Calu3 (cell line): Measurements from ENCODE around the gene BABAM1. TPM values are rescaled to one million over a fixed set of nuclear protein-coding genes. Genes with fewer than 3 reads are reported as not detected.

Experiments
- BruUV-seq: library from RNA; stranded (reverse); fragments of 400-500 nt; replicated peaks from 2 replicates; lab custom pipeline; 2021; lab: Mats Ljungman, UMichigan
- CTCF ChIA-PET: fragments of 300-600 bp; sonication (Branson Sonifier 250); formaldehyde crosslinking; loops from one replicate; lab custom pipeline; 2022; ENCODE audit warnings: antibody characterized with exemption; lab: Charles Lee
- DNase-seq: peaks from one replicate; pipeline ENCODE4 v3.0.0; 2022
- H3K27ac Mint-ChIP-seq: one replicate; pipeline ENCODE4 v1.8.0; 2022; ENCODE audit warnings: mixed read lengths; ENCODE audit not compliant: unreplicated experiment
- H3K27me3 Mint-ChIP-seq: one replicate; pipeline ENCODE4 v1.8.0; 2022; ENCODE audit warnings: mixed read lengths; ENCODE audit not compliant: unreplicated experiment
- H3K36me3 Mint-ChIP-seq: one replicate; pipeline ENCODE4 v1.8.0; 2022; ENCODE audit warnings: mild to moderate bottlenecking, moderate library complexity, mixed read lengths; ENCODE audit not compliant: insufficient read depth, unreplicated experiment
- H3K4me1 Mint-ChIP-seq: one replicate; pipeline ENCODE4 v1.8.0; 2022; ENCODE audit warnings: mild to moderate bottlenecking, low read depth, mixed read lengths; ENCODE audit not compliant: unreplicated experiment
- H3K4me3 Mint-ChIP-seq: one replicate; pipeline ENCODE4 v1.8.0; 2022; ENCODE audit warnings: mild to moderate bottlenecking, low read depth, moderate library complexity, mixed read lengths; ENCODE audit not compliant: unreplicated experiment
- H3K9me3 Mint-ChIP-seq: one replicate; pipeline ENCODE4 v1.8.0; 2022; ENCODE audit warnings: low read depth, mixed read lengths; ENCODE audit not compliant: unreplicated experiment
- intact Hi-C: fragments of 100-400 bp; cut with micrococcal nuclease; formaldehyde crosslinking; loops from one replicate; pipeline ENCODE4 v1.10.0; 2022; ENCODE audit not compliant: unreplicated experiment
- total RNA-seq: library from RNA; stranded (reverse); gene quantifications from 2 replicates; pipeline ENCODE4 v1.2.3, GENCODE V29; 2022
- TF ChIP-seq, protein P1 (sequence below): fragments of 200-600 bp; IDR thresholded peaks from one replicate; pipeline ENCODE4 v1.8.0; 2022; ENCODE audit warnings: antibody characterized with exemption; ENCODE audit not compliant: unreplicated experiment

BABAM1 gene
- total RNA-seq, 1 experiment from 2014 or later, result 75.2 TPM

DNA sequence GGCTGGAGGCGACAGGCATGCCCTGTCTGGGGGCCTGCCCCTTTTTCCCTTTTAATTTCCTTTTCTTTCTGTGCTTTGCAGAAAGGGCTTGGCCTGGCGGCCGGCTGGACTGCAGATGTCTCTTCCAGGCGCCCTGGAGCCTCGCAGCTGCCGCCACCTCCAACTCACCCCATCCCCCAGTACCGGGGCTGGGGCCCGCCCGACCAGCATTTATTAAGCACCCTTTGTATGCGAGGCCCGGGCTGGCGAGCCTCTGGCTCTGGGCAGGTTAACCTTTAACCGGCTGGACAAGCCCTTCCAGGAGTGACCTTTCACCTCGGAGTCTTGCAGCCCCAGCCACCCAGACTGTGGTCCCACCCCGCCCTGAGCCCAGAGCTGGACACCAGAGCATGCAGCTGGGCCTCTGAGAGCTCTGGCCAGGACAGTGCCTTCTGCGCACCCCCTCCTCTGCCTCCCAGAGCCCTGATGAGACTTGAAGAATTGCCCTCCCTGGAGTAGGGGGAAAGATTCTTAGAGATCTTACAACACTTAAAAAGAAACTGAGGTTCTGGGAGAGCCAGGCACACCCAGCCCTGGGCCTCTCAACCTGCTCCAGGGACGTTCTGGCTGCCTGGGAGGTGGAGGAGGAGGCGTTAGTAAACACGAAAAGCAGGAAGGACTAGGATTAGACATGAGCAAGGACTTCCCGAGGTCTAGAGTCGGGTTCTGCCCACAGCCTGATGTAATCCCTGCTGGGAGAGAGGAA, 20.4 kb upstream of the BABAM1 start:
- BruUV-seq, result no TSS peak
- peak overlapping the region; percentile 74 for H3K4me3 Mint-ChIP-seq
- H3K27ac Mint-ChIP-seq, result peak overlapping the region; percentile 67
- TF ChIP-seq, protein P1, sequence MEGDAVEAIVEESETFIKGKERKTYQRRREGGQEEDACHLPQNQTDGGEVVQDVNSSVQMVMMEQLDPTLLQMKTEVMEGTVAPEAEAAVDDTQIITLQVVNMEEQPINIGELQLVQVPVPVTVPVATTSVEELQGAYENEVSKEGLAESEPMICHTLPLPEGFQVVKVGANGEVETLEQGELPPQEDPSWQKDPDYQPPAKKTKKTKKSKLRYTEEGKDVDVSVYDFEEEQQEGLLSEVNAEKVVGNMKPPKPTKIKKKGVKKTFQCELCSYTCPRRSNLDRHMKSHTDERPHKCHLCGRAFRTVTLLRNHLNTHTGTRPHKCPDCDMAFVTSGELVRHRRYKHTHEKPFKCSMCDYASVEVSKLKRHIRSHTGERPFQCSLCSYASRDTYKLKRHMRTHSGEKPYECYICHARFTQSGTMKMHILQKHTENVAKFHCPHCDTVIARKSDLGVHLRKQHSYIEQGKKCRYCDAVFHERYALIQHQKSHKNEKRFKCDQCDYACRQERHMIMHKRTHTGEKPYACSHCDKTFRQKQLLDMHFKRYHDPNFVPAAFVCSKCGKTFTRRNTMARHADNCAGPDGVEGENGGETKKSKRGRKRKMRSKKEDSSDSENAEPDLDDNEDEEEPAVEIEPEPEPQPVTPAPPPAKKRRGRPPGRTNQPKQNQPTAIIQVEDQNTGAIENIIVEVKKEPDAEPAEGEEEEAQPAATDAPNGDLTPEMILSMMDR, result no peak
- CTCF ChIA-PET, result no interaction called here
- intact Hi-C loops, result no loop called here
- H3K4me1 Mint-ChIP-seq, result peaks cover 44% of the 10 kb centered on the region
- DNase-seq, result no peak
- no peaks in the 10 kb centered on the region for H3K9me3 Mint-ChIP-seq
- H3K36me3 Mint-ChIP-seq, result peaks cover 38% of the 10 kb centered on the region
- no peaks in the 10 kb centered on the region for H3K27me3 Mint-ChIP-seq

DNA sequence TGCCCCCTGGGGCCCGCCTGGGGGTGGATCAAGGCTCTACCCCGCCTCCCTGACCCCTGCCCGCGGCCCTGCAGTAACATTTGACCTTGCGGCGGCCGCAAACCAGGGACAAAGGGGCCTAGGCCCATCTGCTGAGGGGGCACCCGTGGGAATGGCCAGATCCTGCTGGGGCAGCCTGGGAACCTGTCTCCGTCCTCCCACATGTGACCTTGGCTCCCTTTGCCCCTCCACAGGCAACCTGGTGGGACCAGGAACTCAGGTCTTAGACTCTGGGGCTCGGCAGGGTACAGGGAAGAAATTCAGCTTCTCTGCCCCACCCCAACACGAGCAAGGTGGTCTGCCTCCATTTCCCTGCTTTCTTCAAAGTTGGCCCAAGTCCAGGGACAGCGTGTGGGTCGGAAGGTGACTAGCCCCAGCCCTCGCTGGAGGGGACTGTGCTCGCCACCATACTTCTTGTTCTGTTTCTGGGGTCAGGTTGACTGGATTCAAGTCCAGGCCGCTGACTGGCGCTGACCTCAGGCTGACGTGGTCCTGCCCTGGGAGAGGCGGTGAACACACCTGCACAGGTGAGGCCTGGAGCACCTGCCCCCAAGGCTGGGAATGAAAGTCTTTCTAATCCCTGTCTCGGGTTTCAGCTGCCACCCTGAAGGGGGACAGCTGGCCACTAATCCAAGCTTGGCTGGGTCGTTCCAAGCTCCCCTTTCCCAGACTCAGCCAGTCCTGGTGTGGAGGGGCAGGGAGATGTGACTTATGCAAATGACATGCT, 19.0 kb upstream of the BABAM1 start:
- BruUV-seq, result no TSS peak
- Mint-ChIP-seq H3K4me3 (no peak overlapping the region), H3K36me3 (peaks cover 32% of the 10 kb centered on the region), H3K27ac (no peak overlapping the region), H3K9me3 (no peaks in the 10 kb centered on the region), H3K4me1 (peaks cover 38% of the 10 kb centered on the region), H3K27me3 (no peaks in the 10 kb centered on the region)
- CTCF ChIA-PET, result interaction anchor here (0.6 to 1.0 kb wide), 2 partner anchors 12 to 206 kb away, joined by 3 to 4 read pairs; no protein-coding TSS in a partner anchor
- DNase-seq, result peak; percentile 24
- TF ChIP-seq, protein P1, result no peak
- intact Hi-C loops, result no loop called here

- Mint-ChIP-seq H3K27ac (no peak overlapping the region), H3K4me1 (peaks cover 41% of the 10 kb centered on the region), H3K27me3 (no peaks in the 10 kb centered on the region), H3K4me3 (no peak overlapping the region), H3K36me3 (peaks cover 14% of the 10 kb centered on the region), H3K9me3 (no peaks in the 10 kb centered on the region)
- no TSS peak for BruUV-seq
- TF ChIP-seq, protein P1, result no peak
- DNase-seq, result no peak
- CTCF ChIA-PET, result no interaction called here
- intact Hi-C loops, result no loop called here
Observed at GRCh38 chr19:17249887-17250548, 17.2 kb upstream of the BABAM1 start.

GRCh38 chr19:17254636-17255035, 12.6 kb upstream of the BABAM1 start:
- TF ChIP-seq, protein P1, result no peak
- intact Hi-C loops, result no loop called here
- CTCF ChIA-PET, result interaction anchor here (0.7 kb wide), 1 partner anchor 1009 kb away, joined by 4 read pairs; no protein-coding TSS in a partner anchor
- Mint-ChIP-seq H3K9me3 (no peaks in the 10 kb centered on the region), H3K4me3 (no peak overlapping the region), H3K27me3 (no peaks in the 10 kb centered on the region), H3K27ac (no peak overlapping the region), H3K36me3 (no peaks in the 10 kb centered on the region), H3K4me1 (peaks cover 11% of the 10 kb centered on the region)
- no peak for DNase-seq
- no TSS peak for BruUV-seq
